Right lobe of liver (tissue), 6 donors: ENCODE results near the gene SOWAHC. TPM values are rescaled to one million over a fixed set of nuclear protein-coding genes. Genes with fewer than 3 reads are reported as not detected.
"Not testable (repeated sequence)": the region's sequence is repeated elsewhere in the genome, so short reads cannot be mapped to it uniquely, and the experiment has no call there.

Experiments
- ATAC-seq, 4 donors: fragments of 200-7000 bp; cut with Tn5 transposase; one replicate each; pipeline ENCODE4 v1.9.1; 2020; ENCODE audit warnings: mild to moderate bottlenecking in 4 of 4, moderate library complexity in 4 of 4
- DNase-seq, 3 donors: peaks; one replicate each; pipeline ENCODE4 v3.0.0-alpha.2; 2020
- H3K27ac ChIP-seq, 3 donors: fragments of 200-600 bp; one replicate each; pipeline ENCODE4 v1.8.0; 2022
- H3K27me3 ChIP-seq, 2 donors: fragments of 200-600 bp; one replicate each; pipeline ENCODE4 v1.8.0; 2022
- H3K36me3 ChIP-seq, 4 donors: fragments of 200-600 bp; sonication (generic) in 1 of 4; one replicate each; pipeline versions ENCODE4 v1.5.1 to v1.8.0; 2017 to 2022; ENCODE audit warnings: control low read depth in 1 of 4
- H3K4me1 ChIP-seq, 4 donors: fragments of 200-600 bp; sonication (generic) in 1 of 4; one replicate each; pipeline versions ENCODE4 v1.5.1 to v1.8.0; 2017 to 2022; ENCODE audit warnings: control low read depth in 1 of 4
- H3K4me3 ChIP-seq, 3 donors: fragments of 200-600 bp; one replicate each; pipeline ENCODE4 v1.8.0; 2022
- H3K9me3 ChIP-seq, 4 donors: fragments of 200-600 bp; sonication (generic) in 1 of 4; one replicate each; pipeline versions ENCODE4 v1.5.1 to v1.8.0; 2017 to 2022; ENCODE audit warnings: control low read depth in 1 of 4
- POLR2A ChIP-seq: fragments of 450-650 bp; IDR thresholded peaks from one replicate; pipeline ENCODE4 v1.6.1; 2017; ENCODE audit warnings: antibody characterized with exemption, mild to moderate bottlenecking
- WGBS: methylation state at CpG from one replicate; pipeline ENCODE4 v1.1.6; 2018; ENCODE audit warnings: low coverage, low lambda C conversion rate; ENCODE audit not compliant: insufficient coverage; ENCODE audit errors: missing lambda C conversion rate; 5-methylcytosine and 5-hydroxymethylcytosine counted together
- intact Hi-C, 2 donors: fragments of 100-400 bp; cut with DNase I; formaldehyde crosslinking; loops; one replicate each; pipeline versions ENCODE4 v1.11.2 to v1.14.1; 2022
- long read RNA-seq: library from polyadenylated mRNA; unstranded; transcript quantifications from one replicate; pipeline ENCODE4 v2.0.0, GENCODE V29; 2019
- total RNA-seq, 6 experiments: library from RNA; depleted of rRNA in 2 of 6; stranded (reverse); fragments of >200 nt in 2 of 6; fragmentation: NEBNext Ultra II Directional in 3 of 6; extraction: Animal tissue kit (Norgen Biotek cat#: 25700) in 3 of 6; gene quantifications; one replicate each; pipeline versions ENCODE4 v1.1.0 to v1.2.4, GENCODE V29; 2016 to 2023
- TF ChIP-seq, protein P1 (sequence below), 4 donors: fragments of 200-600 bp in 3 of 4; fragments of 450-650 bp in 1 of 4; IDR thresholded peaks; one replicate each; pipeline versions ENCODE4 v1.5.1 to v1.8.0; 2016 to 2022; ENCODE audit warnings: antibody characterized with exemption in 4 of 4, mild to moderate bottlenecking in 2 of 4
- donor health status: DM: no; HTN: yes; CAD: no.
- donor health status: DM: no; HTN: no; CAD: no.
- donor health status: DM: no; HTN: no; CAD: no.
- donor health status: DM: no; HTN: yes; CAD: no.
- donor health status: DM: no; HTN: yes; CAD: no.

SOWAHC gene, protein sequence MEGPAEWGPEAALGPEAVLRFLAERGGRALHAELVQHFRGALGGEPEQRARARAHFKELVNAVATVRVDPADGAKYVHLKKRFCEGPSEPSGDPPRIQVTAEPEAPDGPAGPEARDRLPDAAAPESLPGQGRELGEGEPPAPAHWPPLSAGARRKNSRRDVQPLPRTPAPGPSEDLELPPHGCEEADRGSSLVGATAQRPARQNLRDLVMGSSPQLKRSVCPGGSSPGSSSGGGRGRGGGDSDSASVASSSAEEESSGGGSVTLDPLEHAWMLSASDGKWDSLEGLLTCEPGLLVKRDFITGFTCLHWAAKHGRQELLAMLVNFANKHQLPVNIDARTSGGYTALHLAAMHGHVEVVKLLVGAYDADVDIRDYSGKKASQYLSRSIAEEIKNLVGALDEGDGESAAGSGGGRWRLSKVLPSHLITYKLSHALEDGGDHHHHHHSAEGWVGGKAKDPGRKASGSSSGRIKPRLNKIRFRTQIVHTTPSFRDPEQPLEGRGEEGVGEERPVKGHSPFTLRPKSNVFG
- 10 to 100 TPM; 13.0 to 55.1 (median 34.4) TPM for total RNA-seq
- long read RNA-seq, full-length matches to known transcripts = 2 of 2 reads
- long read RNA-seq, partial matches to known transcripts = 0 of 2 reads
- long read RNA-seq, other reads (novel, unspliced or antisense) = 0 of 2 reads

DNA sequence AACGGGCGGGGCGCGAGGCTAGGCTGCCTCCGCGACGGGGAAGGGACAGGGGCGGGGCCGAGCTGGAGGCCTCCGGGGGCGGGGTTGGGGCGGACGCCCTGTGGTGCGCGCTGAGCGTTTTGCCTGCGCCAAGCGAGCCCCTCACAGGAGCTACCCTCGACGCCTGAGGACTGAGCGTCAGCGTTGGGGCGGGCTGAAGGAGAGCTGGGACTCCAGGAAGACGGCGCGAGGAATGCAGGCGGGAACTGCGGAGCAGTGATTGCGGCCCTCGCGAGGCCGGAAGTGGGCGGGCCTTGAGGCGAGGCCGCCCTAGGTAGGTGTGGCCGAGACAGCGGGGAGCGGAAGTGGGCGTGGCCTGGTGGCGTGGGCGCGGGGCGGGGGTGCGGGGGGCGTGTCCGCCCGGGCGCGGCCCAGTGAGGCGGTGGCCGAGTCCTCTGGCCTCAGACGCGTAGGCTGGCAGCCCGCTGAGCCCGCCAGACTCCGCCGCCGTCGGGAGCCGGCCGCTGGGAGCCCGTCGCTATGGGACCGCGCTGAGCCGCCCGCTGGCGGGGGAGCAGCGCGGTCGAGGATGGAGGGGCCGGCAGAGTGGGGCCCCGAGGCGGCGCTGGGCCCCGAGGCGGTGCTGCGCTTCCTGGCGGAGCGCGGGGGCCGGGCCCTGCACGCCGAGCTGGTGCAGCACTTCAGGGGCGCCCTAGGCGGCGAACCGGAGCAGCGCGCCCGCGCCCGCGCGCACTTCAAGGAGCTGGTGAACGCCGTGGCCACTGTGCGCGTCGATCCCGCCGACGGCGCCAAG is at the start of gene SOWAHC, which contains the start of gene SEPTIN10:
TSS of gene SOWAHC (plus strand) at position 443 of the 793 bp plus-strand sequence. CDS start at position 569, 126 bp downstream.
TSS of gene SEPTIN10 (minus strand) at position 45 of the 793 bp plus-strand sequence. CDS start 139 bp downstream, outside the sequence.
- H3K4me1 ChIP-seq = peaks cover 0 to 32% (median 12%) of the 10 kb centered on the region in 4 donors
- H3K9me3 ChIP-seq = no peaks in the 10 kb centered on the region
- intact Hi-C loops = no loop called here

DNA sequence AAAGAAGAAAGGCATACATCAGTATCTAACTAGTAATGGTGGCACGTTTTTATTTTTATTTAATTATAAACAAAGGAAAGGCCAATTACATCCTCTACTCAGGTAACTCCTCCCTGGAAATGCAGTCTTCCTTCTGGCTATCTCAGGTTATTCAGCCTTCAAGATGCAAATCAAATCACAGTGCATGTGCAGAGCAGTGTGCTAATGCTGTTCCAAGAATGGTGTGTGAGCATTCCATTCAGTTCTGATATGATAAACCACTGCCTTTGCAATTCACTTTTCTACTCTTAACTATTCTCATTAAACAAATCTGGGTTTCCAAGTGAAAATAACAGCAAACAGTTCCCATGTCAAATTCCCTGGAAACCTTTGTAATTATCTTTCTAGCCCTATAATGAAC is 38.8 kb upstream of the SOWAHC start:
- intact Hi-C loops = no loop called here
- Histone ChIP-seq H3K9me3 (no peaks in the 10 kb centered on the region), H3K36me3 (no peaks in the 10 kb centered on the region), H3K27me3 (no peaks in the 10 kb centered on the region), H3K4me3 (no peak overlapping the region), H3K4me1 (no peaks in the 10 kb centered on the region), H3K27ac (no peak overlapping the region)
- WGBS = 41% methylated on average over 1 of the region's 1 CpG
- TF ChIP-seq, protein P1, sequence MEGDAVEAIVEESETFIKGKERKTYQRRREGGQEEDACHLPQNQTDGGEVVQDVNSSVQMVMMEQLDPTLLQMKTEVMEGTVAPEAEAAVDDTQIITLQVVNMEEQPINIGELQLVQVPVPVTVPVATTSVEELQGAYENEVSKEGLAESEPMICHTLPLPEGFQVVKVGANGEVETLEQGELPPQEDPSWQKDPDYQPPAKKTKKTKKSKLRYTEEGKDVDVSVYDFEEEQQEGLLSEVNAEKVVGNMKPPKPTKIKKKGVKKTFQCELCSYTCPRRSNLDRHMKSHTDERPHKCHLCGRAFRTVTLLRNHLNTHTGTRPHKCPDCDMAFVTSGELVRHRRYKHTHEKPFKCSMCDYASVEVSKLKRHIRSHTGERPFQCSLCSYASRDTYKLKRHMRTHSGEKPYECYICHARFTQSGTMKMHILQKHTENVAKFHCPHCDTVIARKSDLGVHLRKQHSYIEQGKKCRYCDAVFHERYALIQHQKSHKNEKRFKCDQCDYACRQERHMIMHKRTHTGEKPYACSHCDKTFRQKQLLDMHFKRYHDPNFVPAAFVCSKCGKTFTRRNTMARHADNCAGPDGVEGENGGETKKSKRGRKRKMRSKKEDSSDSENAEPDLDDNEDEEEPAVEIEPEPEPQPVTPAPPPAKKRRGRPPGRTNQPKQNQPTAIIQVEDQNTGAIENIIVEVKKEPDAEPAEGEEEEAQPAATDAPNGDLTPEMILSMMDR (IDR thresholded peaks at IDR 0.05) = no peak
- no peak for TF ChIP-seq POLR2A
- ATAC-seq (no peak), DNase-seq (no peak)

More for the DNA sequence above, at the start of gene SOWAHC, which contains the start of gene SEPTIN10:
- H3K36me3 ChIP-seq = no peaks in the 10 kb centered on the region
- H3K27me3 ChIP-seq = no peaks in the 10 kb centered on the region
- DNase-seq = peak; percentile 97 to 98 (median 98)
- under 1% methylated on average over 22 of the region's 104 CpGs for WGBS
- peak; percentile 84 to 94 (median 90) for ATAC-seq
- TF ChIP-seq, protein P1 (IDR thresholded peaks at IDR 0.05) = peak in 1 of 4 donors; percentile 6
- TF ChIP-seq POLR2A = peak; percentile 99
- peak within 1 kb of the TSS; percentile 65 to 82 (median 69) for H3K4me3 ChIP-seq
- peak within 1 kb of the TSS; percentile 85 to 96 (median 95) for H3K27ac ChIP-seq

DNA sequence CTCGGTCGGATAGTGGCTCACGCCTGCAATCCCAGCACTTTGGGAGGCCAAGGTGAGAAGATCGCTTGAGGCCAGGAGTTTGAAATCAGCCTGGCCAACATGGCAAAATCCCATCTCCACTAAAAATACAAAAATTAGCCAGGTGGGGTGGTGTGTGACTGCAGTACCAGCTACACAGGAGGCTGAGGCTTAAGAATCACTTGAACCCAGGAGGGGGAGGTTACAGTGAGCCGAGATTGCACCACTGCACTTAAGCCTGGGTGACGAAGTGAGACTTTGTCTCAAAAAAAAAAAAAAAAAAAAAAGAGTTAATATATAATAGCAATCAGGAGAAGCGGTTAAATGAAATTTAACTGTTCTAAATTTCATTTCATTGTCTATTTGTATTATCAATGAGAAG is 36.5 kb upstream of the SOWAHC start:
- H3K4me1 ChIP-seq, ATAC-seq, H3K27ac ChIP-seq, H3K4me3 ChIP-seq, DNase-seq, intact Hi-C loops, H3K27me3 ChIP-seq, H3K9me3 ChIP-seq, H3K36me3 ChIP-seq: not testable (repeated sequence)
- 80% methylated on average over 1 of the region's 7 CpGs for WGBS

DNA sequence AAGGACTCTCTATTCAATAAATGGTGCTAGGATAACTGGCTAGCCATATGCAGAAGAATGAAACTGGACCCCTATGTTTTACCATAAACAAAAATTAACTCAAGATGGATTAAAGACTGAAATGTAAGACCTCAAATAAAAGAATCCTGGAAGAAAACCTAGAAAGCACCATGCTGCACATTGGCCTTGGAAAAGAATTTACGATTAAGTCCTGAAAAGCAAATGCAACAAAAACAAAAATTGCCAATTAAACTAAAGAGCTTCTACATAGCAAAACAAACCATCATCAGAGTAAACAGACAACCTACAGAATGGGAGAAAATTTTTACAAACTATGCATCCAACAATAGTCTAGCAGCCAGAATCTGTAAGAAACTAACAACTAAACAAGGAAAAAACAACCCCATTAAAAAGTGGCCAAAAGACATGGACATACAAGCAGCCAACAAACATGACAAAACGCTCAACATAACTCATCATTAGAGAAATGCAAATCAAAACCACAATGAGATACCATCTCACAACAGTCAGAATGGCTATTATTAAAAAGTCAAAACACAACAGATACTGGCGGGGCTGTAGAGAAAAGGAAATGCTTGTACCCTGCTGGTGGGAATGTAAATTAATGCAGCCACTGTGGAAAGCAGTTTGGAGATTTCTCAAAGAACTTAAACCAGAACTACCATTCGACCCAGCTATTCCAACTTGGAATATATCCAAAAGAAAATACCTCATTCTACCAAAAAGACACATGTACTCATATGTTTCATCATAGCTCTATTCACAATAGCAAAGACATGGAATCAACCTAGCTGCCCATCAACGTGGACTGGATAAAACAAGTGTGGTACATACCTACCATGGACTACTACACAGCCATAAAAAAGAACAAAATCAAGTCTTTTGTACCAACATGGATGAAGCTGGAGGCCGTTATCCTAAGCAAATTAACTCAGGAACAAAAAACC is 31.0 kb upstream of the SOWAHC start:
- Histone ChIP-seq H3K9me3 (no peaks in the 10 kb centered on the region), H3K36me3 (no peaks in the 10 kb centered on the region), H3K27ac (no peak overlapping the region), H3K4me1 (no peaks in the 10 kb centered on the region), H3K27me3 (no peaks in the 10 kb centered on the region), H3K4me3 (no peak overlapping the region)
- no peak for TF ChIP-seq POLR2A
- TF ChIP-seq, protein P1 (IDR thresholded peaks at IDR 0.05) = no peak
- intact Hi-C loops = no loop called here
- WGBS = 84% methylated on average over 6 of the region's 6 CpGs
- no peak for DNase-seq
- ATAC-seq = no peak
